Measurements from ENCODE around the gene CDH13.

CDH13 gene

GRCh38 chr16:82664181-82664580 is 37.4 kb downstream of the CDH13 start:
- no peaks in the 10 kb centered on the region for H3K36me3 ChIP-seq (ENCODE audit: insufficient read depth, low read length)
- no peak for ATAC-seq (ENCODE audit: insufficient read depth, low read depth)
- H3K27me3 ChIP-seq (ENCODE audit: insufficient read depth, low read length, poor library complexity) = peaks cover 2% of the 10 kb centered on the region
- H3K4me1 ChIP-seq (ENCODE audit: insufficient read depth, low read length) = no peaks in the 10 kb centered on the region
- H3K9me3 ChIP-seq (ENCODE audit: insufficient read depth, low read length, severe bottlenecking) = no peaks in the 10 kb centered on the region
- H2AFZ ChIP-seq (ENCODE audit: low read depth, low read length) = no peak overlapping the region
- H4K20me1 ChIP-seq (ENCODE audit: insufficient read depth, low read length) = no peaks in the 10 kb centered on the region
- H3K4me2 ChIP-seq (ENCODE audit: insufficient read depth, low read length) = no peak overlapping the region
- H3K9ac ChIP-seq (ENCODE audit: low read depth, low read length) = no peak overlapping the region
- DNase-seq = no peak
- TF ChIP-seq EZH2 (IDR thresholded peaks at IDR 0.05; ENCODE audit: borderline replicate concordance, low read depth, low read length, severe bottlenecking) (no peak), CTCF (IDR thresholded peaks at IDR 0.05; ENCODE audit: borderline replicate concordance, extremely low read depth, low read length, poor library complexity, severe bottlenecking) (no peak)
- H3K79me2 ChIP-seq (ENCODE audit: insufficient read depth, low read length) = no peaks in the 10 kb centered on the region
- H3K27ac ChIP-seq (ENCODE audit: low read length) = no peak overlapping the region
- no peak overlapping the region for H3K4me3 ChIP-seq (ENCODE audit: low read depth in 1 of 2, low read length in 2 of 2)

GRCh38 chr16:82665025-82665424 is 38.3 kb downstream of the CDH13 start:
- H3K36me3 ChIP-seq (ENCODE audit: insufficient read depth, low read length) = no peaks in the 10 kb centered on the region
- no peaks in the 10 kb centered on the region for H4K20me1 ChIP-seq (ENCODE audit: insufficient read depth, low read length)
- ATAC-seq (ENCODE audit: insufficient read depth, low read depth) (no peak), DNase-seq (no peak)
- H3K4me2 ChIP-seq (ENCODE audit: insufficient read depth, low read length) = no peak overlapping the region
- no peak overlapping the region for H3K27ac ChIP-seq (ENCODE audit: low read length)
- peaks cover 2% of the 10 kb centered on the region for H3K27me3 ChIP-seq (ENCODE audit: insufficient read depth, low read length, poor library complexity)
- no peaks in the 10 kb centered on the region for H3K79me2 ChIP-seq (ENCODE audit: insufficient read depth, low read length)
- TF ChIP-seq EZH2 (IDR thresholded peaks at IDR 0.05; ENCODE audit: borderline replicate concordance, low read depth, low read length, severe bottlenecking) (no peak), CTCF (IDR thresholded peaks at IDR 0.05; ENCODE audit: borderline replicate concordance, extremely low read depth, low read length, poor library complexity, severe bottlenecking) (no peak)
- no peaks in the 10 kb centered on the region for H3K9me3 ChIP-seq (ENCODE audit: insufficient read depth, low read length, severe bottlenecking)
- no peaks in the 10 kb centered on the region for H3K4me1 ChIP-seq (ENCODE audit: insufficient read depth, low read length)
- H2AFZ ChIP-seq (ENCODE audit: low read depth, low read length) = no peak overlapping the region
- H3K9ac ChIP-seq (ENCODE audit: low read depth, low read length) = no peak overlapping the region
- H3K4me3 ChIP-seq (ENCODE audit: low read depth in 1 of 2, low read length in 2 of 2) = no peak overlapping the region

- Histone ChIP-seq H4K20me1 (ENCODE audit: insufficient read depth, low read length) (no peaks in the 10 kb centered on the region), H3K36me3 (ENCODE audit: insufficient read depth, low read length) (no peaks in the 10 kb centered on the region), H3K27me3 (ENCODE audit: insufficient read depth, low read length, poor library complexity) (no peaks in the 10 kb centered on the region), H2AFZ (ENCODE audit: low read depth, low read length) (no peak overlapping the region), H3K4me2 (ENCODE audit: insufficient read depth, low read length) (no peak overlapping the region), H3K79me2 (ENCODE audit: insufficient read depth, low read length) (no peaks in the 10 kb centered on the region), H3K4me1 (ENCODE audit: insufficient read depth, low read length) (no peaks in the 10 kb centered on the region), H3K9ac (ENCODE audit: low read depth, low read length) (no peak overlapping the region), H3K27ac (ENCODE audit: low read length) (no peak overlapping the region), H3K9me3 (ENCODE audit: insufficient read depth, low read length, severe bottlenecking) (no peaks in the 10 kb centered on the region), H3K4me3 (ENCODE audit: low read depth in 1 of 2, low read length in 2 of 2) (no peak overlapping the region)
- ATAC-seq (ENCODE audit: insufficient read depth, low read depth) = no peak
- no peak for TF ChIP-seq CTCF (IDR thresholded peaks at IDR 0.05; ENCODE audit: borderline replicate concordance, extremely low read depth, low read length, poor library complexity, severe bottlenecking)
- TF ChIP-seq EZH2 (IDR thresholded peaks at IDR 0.05; ENCODE audit: borderline replicate concordance, low read depth, low read length, severe bottlenecking) = no peak
- DNase-seq = no peak
These were observed 40.7 kb downstream of the CDH13 start for GRCh38 chr16:82667437-82667836.

- Histone ChIP-seq H3K4me1 (ENCODE audit: insufficient read depth, low read length) (no peaks in the 10 kb centered on the region), H3K27me3 (ENCODE audit: insufficient read depth, low read length, poor library complexity) (no peaks in the 10 kb centered on the region), H3K79me2 (ENCODE audit: insufficient read depth, low read length) (no peaks in the 10 kb centered on the region), H4K20me1 (ENCODE audit: insufficient read depth, low read length) (no peaks in the 10 kb centered on the region), H3K4me3 (ENCODE audit: low read depth in 1 of 2, low read length in 2 of 2) (no peak overlapping the region), H3K4me2 (ENCODE audit: insufficient read depth, low read length) (no peak overlapping the region), H3K9ac (ENCODE audit: low read depth, low read length) (no peak overlapping the region), H2AFZ (ENCODE audit: low read depth, low read length) (no peak overlapping the region), H3K27ac (ENCODE audit: low read length) (no peak overlapping the region), H3K36me3 (ENCODE audit: insufficient read depth, low read length) (no peaks in the 10 kb centered on the region), H3K9me3 (ENCODE audit: insufficient read depth, low read length, severe bottlenecking) (no peaks in the 10 kb centered on the region)
- DNase-seq (no peak), ATAC-seq (ENCODE audit: insufficient read depth, low read depth) (no peak)
- TF ChIP-seq EZH2 (IDR thresholded peaks at IDR 0.05; ENCODE audit: borderline replicate concordance, low read depth, low read length, severe bottlenecking) = no peak
- TF ChIP-seq CTCF (IDR thresholded peaks at IDR 0.05; ENCODE audit: borderline replicate concordance, extremely low read depth, low read length, poor library complexity, severe bottlenecking) = no peak
These were observed 41.3 kb downstream of the CDH13 start for GRCh38 chr16:82668094-82668493.
